ENCODE results near the gene GUCA1A. TPM values are rescaled to one million over a fixed set of nuclear protein-coding genes. Genes with fewer than 3 reads are reported as not detected.

Gene GUCA1A
- total RNA-seq, 1 experiment from 2014 or later: not detected

- no TSS peak for BruUV-seq (replicated peaks)
These were observed 43.8 kb upstream of the GUCA1A start for GRCh38 chr6:42129360-42129676.

More at GRCh38 chr6:42129360-42129676, 43.8 kb upstream of the GUCA1A start:
- H3K4me2 ChIP-seq (ENCODE audit: low read length): no peak overlapping the region
- ATAC-seq (no peak), DNase-seq (ENCODE audit: low read depth, low spot score) (no peak)
- no peaks in the 10 kb centered on the region for H4K20me1 ChIP-seq (ENCODE audit: insufficient read depth)
- no peaks in the 10 kb centered on the region for H3K9me3 ChIP-seq (ENCODE audit: control insufficient read depth in 1 of 2, insufficient read depth in 1 of 2, low read depth in 1 of 2, low read length in 2 of 2)
- ChIA-PET RAD21 (ENCODE audit: low non-redundant PET in 1 of 2, low total read pairs in 2 of 2, uncharacterized antibody in 2 of 2, unreplicated experiment in 2 of 2) (no interaction called here), CTCF (no interaction called here), POLR2A (no interaction called here)
- no peak overlapping the region for H2AFZ ChIP-seq (ENCODE audit: low read depth, low read length, poor library complexity, severe bottlenecking)
- intact Hi-C loops (cut with micrococcal nuclease): no loop called here
- no peaks in the 10 kb centered on the region for H3K27me3 ChIP-seq (ENCODE audit: insufficient read depth, low read length)
- peaks cover 4 to 38% of the 10 kb centered on the region in 2 experiments; a peak in 3 of 4 replicates for H3K4me1 ChIP-seq (ENCODE audit: control insufficient read depth in 1 of 2, insufficient read depth in 2 of 2, low read length in 2 of 2)
- peaks cover 24% of the 10 kb centered on the region; the same call in 1 of the 2 replicates for H3K79me2 ChIP-seq (ENCODE audit: insufficient read depth, low read length)
- H3K27ac ChIP-seq (ENCODE audit: low read depth, low read length): no peak overlapping the region
- TF ChIP-seq, protein P1, sequence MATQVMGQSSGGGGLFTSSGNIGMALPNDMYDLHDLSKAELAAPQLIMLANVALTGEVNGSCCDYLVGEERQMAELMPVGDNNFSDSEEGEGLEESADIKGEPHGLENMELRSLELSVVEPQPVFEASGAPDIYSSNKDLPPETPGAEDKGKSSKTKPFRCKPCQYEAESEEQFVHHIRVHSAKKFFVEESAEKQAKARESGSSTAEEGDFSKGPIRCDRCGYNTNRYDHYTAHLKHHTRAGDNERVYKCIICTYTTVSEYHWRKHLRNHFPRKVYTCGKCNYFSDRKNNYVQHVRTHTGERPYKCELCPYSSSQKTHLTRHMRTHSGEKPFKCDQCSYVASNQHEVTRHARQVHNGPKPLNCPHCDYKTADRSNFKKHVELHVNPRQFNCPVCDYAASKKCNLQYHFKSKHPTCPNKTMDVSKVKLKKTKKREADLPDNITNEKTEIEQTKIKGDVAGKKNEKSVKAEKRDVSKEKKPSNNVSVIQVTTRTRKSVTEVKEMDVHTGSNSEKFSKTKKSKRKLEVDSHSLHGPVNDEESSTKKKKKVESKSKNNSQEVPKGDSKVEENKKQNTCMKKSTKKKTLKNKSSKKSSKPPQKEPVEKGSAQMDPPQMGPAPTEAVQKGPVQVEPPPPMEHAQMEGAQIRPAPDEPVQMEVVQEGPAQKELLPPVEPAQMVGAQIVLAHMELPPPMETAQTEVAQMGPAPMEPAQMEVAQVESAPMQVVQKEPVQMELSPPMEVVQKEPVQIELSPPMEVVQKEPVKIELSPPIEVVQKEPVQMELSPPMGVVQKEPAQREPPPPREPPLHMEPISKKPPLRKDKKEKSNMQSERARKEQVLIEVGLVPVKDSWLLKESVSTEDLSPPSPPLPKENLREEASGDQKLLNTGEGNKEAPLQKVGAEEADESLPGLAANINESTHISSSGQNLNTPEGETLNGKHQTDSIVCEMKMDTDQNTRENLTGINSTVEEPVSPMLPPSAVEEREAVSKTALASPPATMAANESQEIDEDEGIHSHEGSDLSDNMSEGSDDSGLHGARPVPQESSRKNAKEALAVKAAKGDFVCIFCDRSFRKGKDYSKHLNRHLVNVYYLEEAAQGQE (IDR thresholded peaks at IDR 0.05; ENCODE audit: low read depth): no peak
- no peak for TF ChIP-seq RAD21 (IDR thresholded peaks at IDR 0.05; ENCODE audit: low read depth)
- no peak for TF ChIP-seq POLR2AphosphoS5 (IDR thresholded peaks at IDR 0.05; ENCODE audit: low read depth, low read length)
- no peak for TF ChIP-seq YY1 (IDR thresholded peaks at IDR 0.05; ENCODE audit: extremely low read depth, insufficient replicate concordance, low read depth, low read length)
- TF ChIP-seq ATF3 (IDR thresholded peaks at IDR 0.05): no peak
- TF ChIP-seq EZH2phosphoT487 (IDR thresholded peaks at IDR 0.05; ENCODE audit: borderline replicate concordance): no peak
- no peak for TF ChIP-seq POLR2A (IDR thresholded peaks at IDR 0.05; ENCODE audit: borderline replicate concordance, extremely low read depth, insufficient read depth, insufficient read length)
- no peak for TF ChIP-seq SIN3A (IDR thresholded peaks at IDR 0.05; ENCODE audit: low read depth)
- TF ChIP-seq JUND (IDR thresholded peaks at IDR 0.05): no peak
- no peak for TF ChIP-seq ZFX (IDR thresholded peaks at IDR 0.05)
- TF ChIP-seq, protein P2, sequence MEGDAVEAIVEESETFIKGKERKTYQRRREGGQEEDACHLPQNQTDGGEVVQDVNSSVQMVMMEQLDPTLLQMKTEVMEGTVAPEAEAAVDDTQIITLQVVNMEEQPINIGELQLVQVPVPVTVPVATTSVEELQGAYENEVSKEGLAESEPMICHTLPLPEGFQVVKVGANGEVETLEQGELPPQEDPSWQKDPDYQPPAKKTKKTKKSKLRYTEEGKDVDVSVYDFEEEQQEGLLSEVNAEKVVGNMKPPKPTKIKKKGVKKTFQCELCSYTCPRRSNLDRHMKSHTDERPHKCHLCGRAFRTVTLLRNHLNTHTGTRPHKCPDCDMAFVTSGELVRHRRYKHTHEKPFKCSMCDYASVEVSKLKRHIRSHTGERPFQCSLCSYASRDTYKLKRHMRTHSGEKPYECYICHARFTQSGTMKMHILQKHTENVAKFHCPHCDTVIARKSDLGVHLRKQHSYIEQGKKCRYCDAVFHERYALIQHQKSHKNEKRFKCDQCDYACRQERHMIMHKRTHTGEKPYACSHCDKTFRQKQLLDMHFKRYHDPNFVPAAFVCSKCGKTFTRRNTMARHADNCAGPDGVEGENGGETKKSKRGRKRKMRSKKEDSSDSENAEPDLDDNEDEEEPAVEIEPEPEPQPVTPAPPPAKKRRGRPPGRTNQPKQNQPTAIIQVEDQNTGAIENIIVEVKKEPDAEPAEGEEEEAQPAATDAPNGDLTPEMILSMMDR (IDR thresholded peaks at IDR 0.05 in 2 of 3, conservative IDR thresholded peaks at IDR 0.05 in 1 of 3; ENCODE audit: borderline replicate concordance in 1 of 3, insufficient read depth in 1 of 3, low read depth in 2 of 3, low read length in 2 of 3): no peak
- H3K9ac ChIP-seq (ENCODE audit: low read length): no peak overlapping the region
- no peak overlapping the region for H3K4me3 ChIP-seq (replicated peaks in 1 of 2; ENCODE audit: low read depth in 1 of 2, low read length in 2 of 2)
- H3K36me3 ChIP-seq (ENCODE audit: control insufficient read depth in 1 of 2, insufficient read depth in 2 of 2, low read length in 2 of 2): peaks cover 17 to 36% of the 10 kb centered on the region in 2 experiments; a peak in 2 of 4 replicates
- H3K9me2 ChIP-seq (ENCODE audit: insufficient read depth): no peaks in the 10 kb centered on the region
